ENCODE results near the gene CNN1. TPM values are rescaled to one million over a fixed set of nuclear protein-coding genes. Genes with fewer than 3 reads are reported as not detected.
"Not testable (repeated sequence)": the region's sequence is repeated elsewhere in the genome, so short reads cannot be mapped to it uniquely, and the experiment has no call there.

Gene CNN1
- total and polyA plus RNA-seq, 2 of the 8 experiments (the other 6 are each of a cell fraction or from before 2014, with no cell fraction given), result 29.8 to 50.8 TPM

DNA sequence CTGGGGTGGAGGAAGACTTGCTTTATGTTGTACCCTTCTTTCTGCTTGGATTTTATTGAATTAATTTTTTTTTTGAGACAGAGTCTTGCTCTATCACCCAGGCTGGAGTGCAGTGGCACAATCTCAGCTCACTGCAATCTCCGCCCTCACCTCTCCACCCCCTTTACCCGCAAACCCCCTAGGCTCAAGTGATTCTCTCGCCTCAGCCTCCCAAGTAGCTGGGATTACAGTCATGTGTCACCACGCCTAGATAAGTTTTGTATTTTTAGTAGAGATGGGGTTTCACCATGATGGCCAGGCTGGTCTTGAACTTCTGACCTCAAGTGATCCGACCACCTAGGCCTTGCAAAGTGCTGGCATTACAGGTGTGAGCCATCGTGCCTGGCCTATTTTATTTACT is 34.7 kb downstream of the CNN1 start:
- CTCF ChIA-PET (ENCODE audit: partially characterized antibody), result interaction anchor here (0.6 to 4.3 kb wide), 8 partner anchors 8 to 92 kb away, joined by 3 to 19 read pairs (median 3); no protein-coding TSS in a partner anchor
- H3K9me3 ChIP-seq (ENCODE audit: insufficient read depth in 2 of 2, low read depth in 1 of 2, low read length in 1 of 2); H2BK15ac ChIP-seq (ENCODE audit: low read length); H2BK20ac ChIP-seq (ENCODE audit: low read length); H3K36me3 ChIP-seq (ENCODE audit: control insufficient read depth in 2 of 4, insufficient read depth in 4 of 4, low read length in 3 of 4); H3K23ac ChIP-seq (ENCODE audit: insufficient read length); H3K27ac ChIP-seq (ENCODE audit: low read depth, low read length); H3K4me2 ChIP-seq (ENCODE audit: insufficient read depth in 1 of 2, low read depth in 2 of 2, low read length in 2 of 2); H3K9ac ChIP-seq (replicated peaks in 1 of 4; ENCODE audit: extremely low read depth in 1 of 4, low read depth in 3 of 4, low read length in 3 of 4); H3K4me3 ChIP-seq (ENCODE audit: extremely low read depth in 1 of 4, insufficient read depth in 2 of 4, low read depth in 3 of 4, low read length in 4 of 4); H2BK12ac ChIP-seq (ENCODE audit: low read depth, low read length); H4K91ac ChIP-seq (replicated peaks; ENCODE audit: insufficient read length, low read length); H3K79me1 ChIP-seq (ENCODE audit: low read depth, low read length); H3K4me1 ChIP-seq (replicated peaks in 1 of 4; ENCODE audit: control insufficient read depth in 3 of 4, insufficient read depth in 4 of 4, low read length in 3 of 4); H3K4ac ChIP-seq (replicated peaks; ENCODE audit: insufficient read length, low read depth, low read length); DNase-seq (ENCODE audit: low read depth in 1 of 2, low spot score in 2 of 2); H3K18ac ChIP-seq (ENCODE audit: extremely low read depth, low read length); H3K23me2 ChIP-seq (ENCODE audit: low read depth, low read length); H2BK5ac ChIP-seq (ENCODE audit: low read depth, low read length); H2AFZ ChIP-seq (ENCODE audit: low read length); H3K27me3 ChIP-seq (replicated peaks in 1 of 4; ENCODE audit: control insufficient read depth in 3 of 4, extremely low read depth in 1 of 4, insufficient read depth in 3 of 4, low read length in 3 of 4); H4K5ac ChIP-seq (ENCODE audit: insufficient read length, low read depth, low read length); FAIRE-seq; H3K56ac ChIP-seq (replicated peaks; ENCODE audit: insufficient read length, low read depth, low read length); H2BK120ac ChIP-seq (replicated peaks; ENCODE audit: low read depth, low read length); H4K20me1 ChIP-seq (replicated peaks in 1 of 2; ENCODE audit: control insufficient read depth in 1 of 2, insufficient read depth in 2 of 2, low read length in 2 of 2); H3K79me2 ChIP-seq (ENCODE audit: control insufficient read depth in 1 of 2, insufficient read depth in 2 of 2, low read length in 2 of 2); H3K14ac ChIP-seq (ENCODE audit: insufficient read length); H4K8ac ChIP-seq (ENCODE audit: extremely low read depth, insufficient read depth, low read length); H2AK5ac ChIP-seq (ENCODE audit: low read depth, low read length): not testable (repeated sequence)
- 86% methylated on average over 6 of the region's 6 CpGs; no CpG with 5 or more reads in 1 of the 2 experiments for WGBS, 2 experiments (ENCODE audit: extremely low coverage in 1 of 2, insufficient coverage in 1 of 2, insufficient read length in 1 of 2, insufficient replicate concordance in 2 of 2, low coverage in 1 of 2, low lambda C conversion rate in 2 of 2, missing lambda C conversion rate in 1 of 2)
- POLR2A ChIA-PET (ENCODE audit: partially characterized antibody), result interaction anchor here (0.6 to 1.2 kb wide), 2 partner anchors 9 to 26 kb away, joined by 3 to 4 read pairs; no protein-coding TSS in a partner anchor

DNA sequence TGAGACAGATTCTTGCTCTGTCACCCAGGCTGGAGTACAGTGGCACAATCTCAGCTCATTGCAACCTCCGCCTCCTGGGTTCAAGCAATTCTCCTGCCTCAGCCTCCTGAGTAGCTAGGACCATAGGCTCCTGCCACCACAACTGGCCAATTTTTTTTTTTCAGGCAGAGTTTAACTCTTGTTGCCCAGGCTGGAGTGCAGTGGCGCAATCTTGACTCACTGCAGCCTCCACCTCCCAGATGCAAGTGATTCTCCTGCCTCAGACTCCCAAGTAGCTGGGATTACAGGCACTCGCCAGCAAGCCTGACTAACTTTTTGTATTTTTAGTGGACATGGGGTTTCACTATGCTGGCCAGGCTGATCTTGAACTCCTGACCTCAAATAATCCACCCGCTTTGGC is 35.1 kb downstream of the CNN1 start:
- H3K18ac ChIP-seq (ENCODE audit: extremely low read depth, low read length); H3K27ac ChIP-seq (ENCODE audit: low read depth, low read length); H2BK20ac ChIP-seq (ENCODE audit: low read length); H3K14ac ChIP-seq (ENCODE audit: insufficient read length); FAIRE-seq; H3K4me2 ChIP-seq (ENCODE audit: insufficient read depth in 1 of 2, low read depth in 2 of 2, low read length in 2 of 2); H4K8ac ChIP-seq (ENCODE audit: extremely low read depth, insufficient read depth, low read length); H3K79me2 ChIP-seq (ENCODE audit: control insufficient read depth in 1 of 2, insufficient read depth in 2 of 2, low read length in 2 of 2); DNase-seq (ENCODE audit: low read depth in 1 of 2, low spot score in 2 of 2); H3K23ac ChIP-seq (ENCODE audit: insufficient read length); H3K56ac ChIP-seq (replicated peaks; ENCODE audit: insufficient read length, low read depth, low read length); H3K36me3 ChIP-seq (ENCODE audit: control insufficient read depth in 2 of 4, insufficient read depth in 4 of 4, low read length in 3 of 4); H3K9me3 ChIP-seq (ENCODE audit: insufficient read depth in 2 of 2, low read depth in 1 of 2, low read length in 1 of 2); H3K4me1 ChIP-seq (replicated peaks in 1 of 4; ENCODE audit: control insufficient read depth in 3 of 4, insufficient read depth in 4 of 4, low read length in 3 of 4); H4K91ac ChIP-seq (replicated peaks; ENCODE audit: insufficient read length, low read length); H3K23me2 ChIP-seq (ENCODE audit: low read depth, low read length); H2BK15ac ChIP-seq (ENCODE audit: low read length); H2AFZ ChIP-seq (ENCODE audit: low read length); H2BK120ac ChIP-seq (replicated peaks; ENCODE audit: low read depth, low read length); H2BK5ac ChIP-seq (ENCODE audit: low read depth, low read length); H3K4me3 ChIP-seq (ENCODE audit: extremely low read depth in 1 of 4, insufficient read depth in 2 of 4, low read depth in 3 of 4, low read length in 4 of 4); H3K27me3 ChIP-seq (replicated peaks in 1 of 4; ENCODE audit: control insufficient read depth in 3 of 4, extremely low read depth in 1 of 4, insufficient read depth in 3 of 4, low read length in 3 of 4); H4K20me1 ChIP-seq (replicated peaks in 1 of 2; ENCODE audit: control insufficient read depth in 1 of 2, insufficient read depth in 2 of 2, low read length in 2 of 2); H3K9ac ChIP-seq (replicated peaks in 1 of 4; ENCODE audit: extremely low read depth in 1 of 4, low read depth in 3 of 4, low read length in 3 of 4); H2AK5ac ChIP-seq (ENCODE audit: low read depth, low read length); H3K79me1 ChIP-seq (ENCODE audit: low read depth, low read length); H4K5ac ChIP-seq (ENCODE audit: insufficient read length, low read depth, low read length); H3K4ac ChIP-seq (replicated peaks; ENCODE audit: insufficient read length, low read depth, low read length); H2BK12ac ChIP-seq (ENCODE audit: low read depth, low read length): not testable (repeated sequence)
- ChIA-PET CTCF (ENCODE audit: partially characterized antibody) (interaction anchor here (0.6 to 4.3 kb wide), 5 partner anchors 8 to 15 kb away, joined by 3 to 19 read pairs (median 7); no protein-coding TSS in a partner anchor), POLR2A (ENCODE audit: partially characterized antibody) (interaction anchor here (0.6 to 1.2 kb wide), 2 partner anchors 9 to 26 kb away, joined by 3 to 4 read pairs; no protein-coding TSS in a partner anchor)
- 73% methylated on average over 4 of the region's 4 CpGs; no CpG with 5 or more reads in 1 of the 2 experiments for WGBS, 2 experiments (ENCODE audit: extremely low coverage in 1 of 2, insufficient coverage in 1 of 2, insufficient read length in 1 of 2, insufficient replicate concordance in 2 of 2, low coverage in 1 of 2, low lambda C conversion rate in 2 of 2, missing lambda C conversion rate in 1 of 2)
